HG03571 (cell line): Measurements from ENCODE around the gene CEP128.

Experiments
- ATAC-seq: cut with Tn5 transposase; IDR thresholded peaks from one replicate; pipeline ENCODE4 v1.9.1; 2021; ENCODE audit not compliant: unreplicated experiment

The CEP128 gene

GRCh38 chr14:80695869-80696268 lies 245.7 kb downstream of the CEP128 start:
- no peak for ATAC-seq

- no peak for ATAC-seq
These were observed 248.6 kb downstream of the CEP128 start for GRCh38 chr14:80692903-80693302.

- ATAC-seq = no peak
These were observed 259.9 kb downstream of the CEP128 start for GRCh38 chr14:80681651-80682050.

DNA sequence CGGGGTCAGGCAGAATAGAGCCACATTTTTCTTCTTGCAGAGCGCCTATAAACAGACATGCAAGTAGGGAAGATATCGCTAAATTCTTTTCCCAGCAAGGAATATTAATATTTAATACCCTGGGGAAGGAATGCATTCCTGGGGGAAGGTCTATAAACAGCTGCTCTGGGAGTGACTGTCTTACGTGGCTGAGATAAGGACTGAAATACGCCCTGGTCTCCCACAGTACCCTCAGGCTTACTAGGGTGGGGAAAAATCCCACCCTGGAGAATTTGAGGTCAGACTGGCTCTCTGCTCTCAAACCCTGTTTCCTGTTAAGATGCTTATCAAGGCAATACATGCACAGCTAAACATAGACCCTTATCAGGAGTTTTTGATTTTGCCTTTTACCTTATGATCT lies 262.3 kb downstream of the CEP128 start:
- no peak for ATAC-seq

DNA sequence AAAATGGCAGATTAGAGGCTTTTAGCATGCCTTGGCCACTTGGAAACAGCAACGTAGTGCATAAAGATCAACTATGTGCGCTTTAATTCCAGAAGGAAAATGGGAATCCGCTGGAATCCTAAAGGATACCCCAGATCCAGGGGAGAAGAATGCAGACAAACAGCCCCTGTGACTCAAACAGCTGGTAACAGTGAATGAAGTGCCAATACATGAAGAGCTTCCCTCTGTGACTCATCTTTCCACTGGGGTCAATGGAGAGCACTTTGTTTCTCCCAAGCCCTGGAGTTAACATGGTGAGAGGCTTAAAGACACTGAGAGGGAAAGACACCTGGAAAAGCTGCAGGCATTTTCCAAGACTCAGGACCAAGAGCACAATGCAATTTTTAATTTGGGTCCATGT lies 263.1 kb downstream of the CEP128 start:
- no peak for ATAC-seq

GRCh38 chr14:80669426-80669825 lies 272.1 kb downstream of the CEP128 start:
- ATAC-seq = no peak

DNA sequence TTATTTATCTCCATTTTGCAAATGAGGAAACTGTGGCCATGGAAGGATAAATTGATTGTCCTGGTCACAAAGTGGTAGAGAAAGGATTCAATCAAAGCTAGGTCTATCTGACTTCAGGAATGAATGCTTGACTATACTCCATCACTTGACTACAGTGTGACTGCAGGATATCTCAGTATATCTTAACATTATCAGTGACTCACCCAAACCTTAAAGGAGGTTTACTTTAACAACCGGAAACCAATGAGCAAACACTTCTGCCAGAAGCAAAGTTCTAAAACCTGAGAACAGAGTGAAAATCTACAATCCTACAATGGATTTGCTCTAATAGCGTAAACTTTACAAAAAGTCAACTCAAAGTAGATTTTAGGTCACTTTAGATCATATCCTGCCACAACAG lies 277.0 kb downstream of the CEP128 start:
- no peak for ATAC-seq

DNA sequence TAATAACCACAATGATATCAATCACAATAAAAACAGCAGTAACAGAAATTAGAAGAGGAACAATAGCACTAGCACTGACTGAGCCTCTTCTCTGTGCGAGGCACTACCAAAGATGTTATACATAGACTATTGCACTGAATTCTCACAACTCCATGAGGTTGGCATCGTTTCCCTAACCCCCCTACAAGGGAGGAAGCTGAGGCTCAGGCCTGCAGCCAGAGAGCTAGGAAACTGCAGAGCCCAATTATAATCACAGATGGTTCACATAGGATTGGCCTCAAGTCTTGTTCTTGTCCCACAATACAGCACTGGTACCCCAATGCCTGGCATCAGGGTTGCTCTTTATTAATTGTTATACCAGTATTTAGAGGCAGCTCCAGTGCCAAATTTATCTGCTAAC lies 278.0 kb downstream of the CEP128 start:
- ATAC-seq = no peak

GRCh38 chr14:80659783-80660182 lies 281.8 kb downstream of the CEP128 start:
- no peak for ATAC-seq

DNA sequence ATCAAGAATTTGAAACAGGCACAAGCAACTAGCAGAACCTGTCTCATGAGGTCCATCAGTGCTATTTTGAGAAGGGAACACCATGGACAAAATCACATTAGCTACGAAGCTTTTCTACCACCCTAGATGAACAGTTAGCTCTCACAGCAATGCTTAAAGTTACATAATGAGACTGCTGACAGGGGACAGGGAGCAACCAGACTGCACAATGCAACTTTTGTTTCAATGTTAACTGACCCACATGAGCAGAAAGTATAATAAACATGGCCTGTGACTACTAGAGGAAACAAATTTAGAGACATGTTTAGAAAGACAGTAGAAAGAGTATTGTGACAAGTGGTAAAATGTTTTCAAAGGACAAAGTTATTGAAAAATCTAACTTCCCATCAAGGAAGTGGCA lies 282.8 kb downstream of the CEP128 start:
- ATAC-seq = no peak

DNA sequence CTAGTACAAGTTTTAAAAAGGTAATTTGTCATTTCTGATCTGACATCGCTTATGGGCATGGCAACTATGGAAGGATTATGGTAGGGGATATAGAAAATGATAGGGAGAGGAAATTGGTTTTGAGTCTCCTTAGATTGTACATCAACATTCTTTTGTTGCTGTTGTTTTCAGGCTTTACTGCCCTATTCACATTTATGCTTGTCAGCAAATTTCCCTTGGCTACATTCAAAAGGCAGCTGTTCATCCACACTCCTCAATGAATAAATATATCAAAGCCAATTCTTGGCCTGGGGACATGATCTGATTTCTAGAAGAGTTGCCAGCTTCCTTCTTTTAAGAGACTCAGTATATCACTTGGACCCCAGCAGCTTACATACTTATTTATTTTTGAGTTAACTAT lies 283.4 kb downstream of the CEP128 start:
- ATAC-seq = no peak

DNA sequence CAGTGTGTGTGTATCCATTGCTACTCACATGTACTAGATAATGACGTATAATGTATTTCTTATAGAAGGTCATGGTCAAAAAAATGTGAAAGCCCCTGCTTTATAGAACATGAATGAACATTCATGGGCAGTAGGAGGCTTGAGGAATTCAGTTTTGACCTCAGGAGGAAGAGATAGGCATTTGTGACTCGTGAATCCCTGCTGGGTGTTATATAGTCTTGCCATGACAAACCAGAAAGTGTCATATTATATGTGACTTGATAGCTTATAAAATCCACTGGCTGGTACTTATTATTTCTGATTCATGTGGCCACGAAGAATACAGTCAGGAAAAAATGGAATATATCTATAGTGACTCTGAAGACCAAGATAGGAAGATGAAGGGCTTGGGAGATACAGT lies 287.6 kb downstream of the CEP128 start:
- ATAC-seq = no peak

DNA sequence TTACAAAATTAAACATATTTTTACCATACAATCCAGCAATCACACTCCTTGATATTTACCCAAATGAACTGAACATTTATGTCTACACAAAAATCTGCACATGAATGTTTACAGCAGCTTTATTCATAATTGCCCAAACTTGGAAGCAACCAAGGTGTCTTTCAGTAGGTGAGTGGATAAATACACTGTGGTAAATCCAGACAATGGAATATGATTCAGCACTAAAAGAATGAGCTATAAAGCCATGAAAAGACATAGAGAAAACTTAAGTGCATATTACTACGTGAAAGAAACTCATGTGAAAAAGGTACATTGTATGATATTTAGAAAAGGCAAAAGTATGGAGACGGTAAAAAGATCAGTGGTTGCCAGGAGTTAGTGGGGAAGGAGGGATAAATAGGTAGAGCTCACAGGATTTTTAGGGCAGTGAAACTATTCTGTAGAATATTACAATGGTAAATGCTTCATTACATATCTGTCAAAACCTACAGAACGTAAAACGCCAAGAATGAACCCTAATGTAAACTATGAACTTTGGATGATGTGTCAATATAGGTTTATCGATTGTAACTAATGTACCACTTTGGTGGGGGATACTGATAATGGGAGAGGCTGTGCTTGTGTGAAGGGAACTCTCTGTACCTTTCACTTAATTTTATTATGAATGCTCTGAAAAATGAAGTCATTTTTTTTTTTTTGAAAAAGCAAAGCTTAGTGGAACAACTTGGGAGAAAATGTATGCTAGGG lies 295.7 kb downstream of the CEP128 start:
- ATAC-seq = no peak

DNA sequence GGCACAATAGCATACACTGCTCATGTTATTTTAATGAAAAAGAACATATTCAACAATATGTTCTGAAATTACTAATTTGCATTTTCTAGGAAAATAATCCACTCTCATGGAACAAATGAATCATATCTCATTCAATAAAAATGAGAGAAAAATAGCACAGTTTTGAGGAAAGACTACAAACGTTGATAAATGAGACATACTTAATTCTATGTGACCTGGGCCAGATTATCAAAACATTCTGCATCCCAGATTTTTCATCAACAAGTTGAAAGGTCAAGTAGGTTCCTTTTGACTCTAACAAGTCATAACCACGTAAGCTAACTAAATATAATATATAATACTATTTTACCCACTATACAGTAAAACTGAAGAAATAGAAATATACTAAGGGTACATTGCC lies 296.7 kb downstream of the CEP128 start:
- ATAC-seq = no peak

DNA sequence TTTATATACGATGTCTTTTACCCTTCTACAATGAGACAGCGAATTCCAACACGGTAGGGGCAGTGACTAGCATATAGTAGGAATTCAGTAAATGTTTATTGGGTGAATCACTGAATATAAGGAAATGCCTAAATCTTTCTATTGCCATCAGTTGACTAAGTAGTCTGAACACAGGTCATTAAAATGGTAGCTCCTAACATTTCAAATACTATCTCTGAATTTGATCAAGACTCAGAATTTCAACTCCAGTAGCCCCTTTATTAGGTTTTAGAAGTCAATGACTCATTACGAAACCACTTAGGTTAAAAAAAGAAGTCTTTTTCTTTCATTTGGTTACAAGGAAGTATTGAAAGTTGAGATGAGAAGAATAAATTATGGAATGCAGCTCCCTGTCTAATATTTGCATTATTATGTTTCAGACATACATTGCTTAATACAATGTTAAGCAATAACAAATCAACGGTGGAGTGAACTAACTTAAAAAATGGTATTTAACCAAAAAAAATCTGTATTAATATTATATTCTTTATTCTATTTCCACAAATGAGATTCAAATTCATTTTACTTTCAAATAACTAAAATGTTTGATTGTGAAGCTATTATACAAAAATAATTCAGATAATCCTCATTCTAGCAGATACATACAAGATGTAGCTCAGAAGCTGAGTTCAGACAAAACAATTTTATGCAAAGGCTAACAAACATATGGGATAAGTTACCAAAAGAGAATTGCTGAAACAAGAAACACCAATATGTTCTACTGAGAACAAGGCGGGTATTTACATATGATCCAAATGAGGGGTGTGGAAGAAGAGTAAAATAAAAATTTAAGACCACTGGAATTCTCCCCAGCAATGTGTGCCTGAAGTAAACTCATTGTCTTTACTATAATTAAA lies 302.7 kb downstream of the CEP128 start:
- ATAC-seq = no peak

DNA sequence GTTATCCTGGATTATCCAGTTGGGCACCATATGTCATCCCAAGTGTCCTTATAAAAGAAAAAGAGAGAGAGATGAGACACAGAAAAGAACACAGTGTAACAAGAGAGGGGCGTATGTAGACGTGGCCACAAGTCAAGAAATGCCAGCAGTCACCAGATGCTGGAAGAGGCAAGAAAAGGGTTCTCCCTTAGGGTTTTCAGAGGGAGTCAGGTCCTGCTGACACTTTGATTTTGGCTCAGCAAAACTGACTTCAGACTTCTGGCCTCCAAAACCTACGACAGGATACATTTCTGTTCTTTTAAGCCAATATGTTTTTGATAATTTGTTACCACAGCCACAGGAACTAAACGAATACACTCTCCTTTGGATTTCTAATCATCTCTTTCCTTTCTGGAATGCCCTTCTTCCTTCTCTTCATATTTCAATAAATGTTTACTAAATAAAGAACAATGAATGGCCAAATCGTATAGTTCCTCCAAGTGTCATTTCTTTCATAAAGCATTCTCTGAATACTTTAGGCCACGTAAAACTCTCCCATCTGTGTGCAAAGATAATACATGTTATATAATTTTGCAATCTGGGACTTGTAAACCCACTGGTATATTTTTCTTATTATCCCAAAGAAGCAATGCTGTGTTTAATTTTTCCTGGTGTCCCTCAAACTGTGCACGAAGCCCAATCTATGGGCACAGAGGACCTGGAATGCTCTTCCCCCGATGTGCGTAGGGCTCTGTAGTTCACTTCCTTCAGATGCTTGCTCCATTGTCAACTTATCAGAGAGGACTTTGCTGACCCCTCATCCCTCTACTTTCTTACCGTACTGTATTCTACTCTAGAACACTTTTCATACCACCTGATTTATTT lies 303.6 kb downstream of the CEP128 start:
- no peak for ATAC-seq

DNA sequence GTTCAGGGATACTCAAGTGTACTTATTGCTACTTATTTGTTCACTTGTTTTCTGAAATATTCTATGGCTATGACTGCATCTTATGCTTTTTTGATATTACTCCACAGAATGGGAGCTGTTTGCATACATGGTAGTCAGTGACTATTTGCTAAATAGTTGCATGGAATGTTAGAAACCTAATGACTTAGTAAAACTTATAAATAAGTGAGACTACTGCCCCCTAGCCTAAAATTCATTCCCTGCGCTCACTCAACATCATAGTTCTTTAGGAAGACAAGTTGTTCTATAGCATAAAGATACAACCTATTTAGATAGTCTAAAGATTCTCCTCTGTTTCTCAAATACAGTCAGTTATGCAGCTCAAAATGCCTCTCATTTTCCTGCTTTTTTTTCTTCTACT lies 305.5 kb downstream of the CEP128 start:
- no peak for ATAC-seq

- no peak for ATAC-seq
These were observed 307.3 kb downstream of the CEP128 start for GRCh38 chr14:80634106-80634758.

DNA sequence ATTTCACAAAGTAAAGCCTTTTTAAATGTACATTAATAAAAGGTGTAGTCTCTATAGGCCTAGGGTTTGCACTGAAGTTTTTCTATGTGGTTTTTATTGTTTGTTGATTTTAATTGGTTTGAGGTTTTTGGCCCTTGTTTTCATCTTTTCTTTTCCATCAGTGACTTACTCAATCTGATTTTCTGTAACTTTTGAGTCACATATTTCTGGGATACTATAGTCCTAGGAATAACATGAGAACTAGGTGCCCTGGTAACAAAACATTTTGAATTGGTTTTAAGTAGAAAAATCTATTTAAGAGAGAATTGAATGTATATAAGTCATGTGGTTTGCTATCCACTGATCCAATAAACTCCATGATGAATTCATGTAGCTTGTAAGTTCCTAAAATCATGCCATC lies 311.9 kb downstream of the CEP128 start:
- ATAC-seq = no peak

DNA sequence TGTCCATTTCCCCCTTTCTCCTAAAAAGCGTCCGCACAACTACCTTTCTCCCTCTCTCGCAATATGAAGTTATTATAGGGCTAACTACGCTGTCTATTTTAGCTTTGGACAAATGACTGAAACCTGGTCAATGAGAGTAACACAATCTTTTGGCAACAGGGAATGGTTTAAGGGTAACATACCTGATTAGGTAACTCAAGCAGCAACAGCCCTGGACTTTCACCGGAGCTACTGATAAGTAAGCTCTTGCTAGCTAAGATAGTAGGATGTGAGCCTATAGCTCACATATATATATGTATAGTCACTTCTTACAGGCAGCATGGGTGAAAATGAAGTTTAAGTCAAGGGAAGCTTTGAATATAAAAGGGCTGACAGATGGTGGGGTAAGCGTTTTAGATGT lies 313.0 kb downstream of the CEP128 start:
- ATAC-seq = no peak

DNA sequence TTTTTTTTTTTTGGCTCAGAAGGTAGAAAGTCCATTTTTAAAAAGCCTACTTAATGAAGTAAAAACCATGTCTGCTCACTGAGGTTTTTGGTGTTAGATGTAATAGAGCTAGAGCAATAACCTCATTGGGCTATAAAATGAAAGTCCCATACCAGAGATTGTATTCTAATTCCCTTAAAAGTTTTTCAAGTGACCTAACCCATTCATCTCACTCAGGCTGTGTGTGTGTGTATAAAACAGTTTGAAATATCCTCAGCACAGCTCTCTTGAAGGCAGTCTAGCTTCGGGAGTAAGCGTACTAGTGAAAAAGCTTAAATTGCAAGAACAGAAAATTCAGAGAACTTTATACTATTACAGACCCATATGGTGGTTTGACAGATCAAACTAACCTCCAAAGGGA lies 313.8 kb downstream of the CEP128 start:
- no peak for ATAC-seq
